Loucy (cell line): ENCODE measurements around the gene CABP2.

Experiments
- H2AFZ ChIP-seq: fragments of 200-600 bp; sonication (generic); 2 replicates; pipeline ENCODE4 v1.6.0; 2016; ENCODE audit warnings: antibody characterized with exemption, mild to moderate bottlenecking, low read length, moderate library complexity
- H3F3A ChIP-seq: fragments of 200-600 bp; 2 replicates; pipeline ENCODE4 v1.6.0; 2016; ENCODE audit warnings: antibody characterized with exemption, low read depth, mild to moderate bottlenecking
- H3K27me3 ChIP-seq: fragments of 200-600 bp; sonication (generic); 2 replicates; pipeline ENCODE4 v1.6.1; 2014; ENCODE audit warnings: low read length, mild to moderate bottlenecking; ENCODE audit not compliant: insufficient read depth, poor library complexity, severe bottlenecking
- H3K36me3 ChIP-seq: fragments of 200-600 bp; sonication (generic); 2 replicates; pipeline ENCODE4 v1.6.1; 2016; ENCODE audit warnings: low read length; ENCODE audit not compliant: insufficient read depth
- H3K4me1 ChIP-seq: fragments of 200-600 bp; sonication (generic); 2 replicates; pipeline ENCODE4 v1.5.1; 2014; ENCODE audit warnings: low read length, mild to moderate bottlenecking; ENCODE audit not compliant: insufficient read depth, poor library complexity, severe bottlenecking
- H3K4me2 ChIP-seq: fragments of 200-600 bp; sonication (generic); 2 replicates; pipeline ENCODE4 v1.6.0; 2014; ENCODE audit warnings: antibody characterized with exemption, low read length, low read depth, mild to moderate bottlenecking; ENCODE audit not compliant: poor library complexity, severe bottlenecking
- H3K4me3 ChIP-seq: fragments of 200-600 bp; sonication (generic); 2 replicates; pipeline ENCODE4 v1.5.1; 2014; ENCODE audit warnings: low read length, mild to moderate bottlenecking, mixed read lengths; ENCODE audit not compliant: poor library complexity, severe bottlenecking
- H3K79me2 ChIP-seq: fragments of 200-600 bp; sonication (generic); 2 replicates; pipeline ENCODE4 v1.6.1; 2014; ENCODE audit warnings: low read length; ENCODE audit not compliant: insufficient read depth
- H3K9ac ChIP-seq: fragments of 200-600 bp; sonication (generic); 2 replicates; pipeline ENCODE4 v1.6.0; 2014; ENCODE audit warnings: mild to moderate bottlenecking, low read depth, low read length, moderate library complexity; ENCODE audit not compliant: poor library complexity, severe bottlenecking
- H3K9me2 ChIP-seq: fragments of 200-600 bp; sonication (generic); replicated peaks from 2 replicates; pipeline ENCODE4 v1.6.1; 2016; ENCODE audit warnings: low read depth, low read length, mixed read lengths
- H3K9me3 ChIP-seq: fragments of 200-600 bp; sonication (generic); 2 replicates; pipeline ENCODE4 v1.6.1; 2014; ENCODE audit warnings: mild to moderate bottlenecking, antibody characterized with exemption, low read length, low read depth; ENCODE audit not compliant: insufficient read depth
- H4K20me1 ChIP-seq: fragments of 200-600 bp; sonication (generic); 2 replicates; pipeline ENCODE4 v1.6.0; 2014; ENCODE audit warnings: antibody characterized with exemption, low read length, mild to moderate bottlenecking; ENCODE audit not compliant: insufficient read depth, poor library complexity, severe bottlenecking
- EZH2phosphoT487 ChIP-seq: fragments of 200-600 bp; IDR thresholded peaks from 2 replicates; pipeline ENCODE4 v1.6.1; 2018; ENCODE audit warnings: antibody characterized with exemption, mild to moderate bottlenecking, moderate library complexity, borderline replicate concordance
- TF ChIP-seq, protein P1 (sequence below): fragments of 200-600 bp; sonication (generic); conservative IDR thresholded peaks from 2 replicates; pipeline ENCODE4 v1.5.1; 2014; ENCODE audit warnings: mild to moderate bottlenecking, antibody characterized with exemption, low read length

The CABP2 gene

DNA sequence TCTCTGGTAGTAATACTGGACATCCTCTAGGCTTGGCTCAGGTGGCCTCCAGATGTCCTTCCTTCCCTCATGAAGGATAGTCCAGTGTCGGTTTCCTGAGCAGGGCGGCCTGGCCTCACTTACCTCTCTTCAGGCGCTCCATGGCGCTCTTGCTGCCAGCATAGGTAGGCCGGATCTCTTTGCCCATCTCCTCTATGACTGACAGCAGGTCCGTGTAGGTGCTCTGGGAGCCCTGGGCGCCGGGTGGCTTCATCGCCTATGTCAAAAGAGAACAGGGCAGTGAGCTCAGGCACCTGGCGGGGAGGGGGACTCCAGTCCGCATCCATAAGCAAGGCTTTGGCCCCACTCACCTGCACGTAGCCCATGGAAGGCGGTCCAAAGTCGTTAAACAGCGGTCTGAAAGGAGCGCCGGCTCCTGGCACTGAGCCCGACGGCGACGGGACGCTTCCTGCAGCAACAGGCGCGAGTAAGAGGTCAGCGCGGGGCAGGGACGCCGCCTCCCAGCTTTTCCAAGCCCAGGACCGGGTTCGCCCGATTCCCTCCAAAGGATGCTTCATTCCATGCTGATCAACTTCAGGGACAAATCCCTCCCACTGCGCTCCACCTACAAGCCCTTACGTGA is 15.9 kb downstream of the CABP2 start:
- TF ChIP-seq EZH2phosphoT487, result no peak
- TF ChIP-seq, protein P1, sequence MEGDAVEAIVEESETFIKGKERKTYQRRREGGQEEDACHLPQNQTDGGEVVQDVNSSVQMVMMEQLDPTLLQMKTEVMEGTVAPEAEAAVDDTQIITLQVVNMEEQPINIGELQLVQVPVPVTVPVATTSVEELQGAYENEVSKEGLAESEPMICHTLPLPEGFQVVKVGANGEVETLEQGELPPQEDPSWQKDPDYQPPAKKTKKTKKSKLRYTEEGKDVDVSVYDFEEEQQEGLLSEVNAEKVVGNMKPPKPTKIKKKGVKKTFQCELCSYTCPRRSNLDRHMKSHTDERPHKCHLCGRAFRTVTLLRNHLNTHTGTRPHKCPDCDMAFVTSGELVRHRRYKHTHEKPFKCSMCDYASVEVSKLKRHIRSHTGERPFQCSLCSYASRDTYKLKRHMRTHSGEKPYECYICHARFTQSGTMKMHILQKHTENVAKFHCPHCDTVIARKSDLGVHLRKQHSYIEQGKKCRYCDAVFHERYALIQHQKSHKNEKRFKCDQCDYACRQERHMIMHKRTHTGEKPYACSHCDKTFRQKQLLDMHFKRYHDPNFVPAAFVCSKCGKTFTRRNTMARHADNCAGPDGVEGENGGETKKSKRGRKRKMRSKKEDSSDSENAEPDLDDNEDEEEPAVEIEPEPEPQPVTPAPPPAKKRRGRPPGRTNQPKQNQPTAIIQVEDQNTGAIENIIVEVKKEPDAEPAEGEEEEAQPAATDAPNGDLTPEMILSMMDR, result no peak
- Histone ChIP-seq H3K79me2 (peaks cover 38% of the 10 kb centered on the region), H3K9me2 (no peaks in the 10 kb centered on the region), H3K27me3 (no peaks in the 10 kb centered on the region), H3K4me2 (peak overlapping the region; percentile 98), H3K36me3 (no peaks in the 10 kb centered on the region), H3F3A (peaks cover 6% of the 10 kb centered on the region), H2AFZ (peak overlapping the region; percentile 56; the same call in 1 of the 2 replicates), H3K9me3 (no peaks in the 10 kb centered on the region), H3K9ac (peak overlapping the region; percentile 74), H4K20me1 (peaks cover 31% of the 10 kb centered on the region), H3K4me3 (peak overlapping the region; percentile 86), H3K4me1 (peaks cover 36% of the 10 kb centered on the region)

DNA sequence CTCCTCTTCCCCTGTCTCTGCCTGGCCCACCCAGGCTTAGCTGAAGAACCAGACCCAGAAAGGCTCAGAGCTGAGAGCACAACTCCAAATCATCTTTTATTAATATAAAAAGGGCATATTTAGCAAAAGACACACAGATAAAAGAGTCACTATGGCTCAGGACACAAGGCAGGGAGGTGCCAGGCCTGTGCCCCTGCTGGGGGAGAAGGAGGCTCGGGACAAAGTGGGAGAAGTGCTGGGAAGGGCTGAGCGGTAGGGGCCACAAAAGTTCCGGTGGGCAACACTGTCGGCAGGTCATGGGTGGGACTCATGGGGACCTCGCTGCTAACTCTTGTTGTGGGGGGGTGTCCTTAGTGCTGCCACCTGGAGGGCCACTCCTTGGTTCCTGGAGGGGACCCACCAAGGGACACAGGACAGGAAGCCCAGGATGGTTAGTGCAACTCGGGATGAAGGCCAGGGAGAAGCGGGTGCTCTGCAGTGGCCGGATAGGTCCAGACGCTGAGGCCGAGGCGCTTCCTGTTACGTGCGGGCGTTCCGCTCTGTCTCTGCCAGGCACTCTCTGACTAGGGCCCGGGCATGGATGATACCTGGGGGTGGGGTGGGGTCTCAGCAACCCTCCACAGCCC is 16.7 kb downstream of the CABP2 start:
- H4K20me1 ChIP-seq, result peaks cover 31% of the 10 kb centered on the region
- H3K9me2 ChIP-seq, result no peaks in the 10 kb centered on the region
- H3K4me1 ChIP-seq, result peaks cover 36% of the 10 kb centered on the region
- H3K4me3 ChIP-seq, result peak overlapping the region; percentile 86
- peaks cover 4% of the 10 kb centered on the region; the same call in 1 of the 2 replicates for H3K36me3 ChIP-seq
- no peaks in the 10 kb centered on the region for H3K9me3 ChIP-seq
- H3K27me3 ChIP-seq, result no peaks in the 10 kb centered on the region
- peaks cover 6% of the 10 kb centered on the region for H3F3A ChIP-seq
- no peak for TF ChIP-seq EZH2phosphoT487
- TF ChIP-seq, protein P1, result no peak; the same call in 1 of the 2 replicates
- H3K4me2 ChIP-seq, result peak overlapping the region; percentile 98
- no peak overlapping the region for H2AFZ ChIP-seq
- peak overlapping the region; percentile 74 for H3K9ac ChIP-seq
- H3K79me2 ChIP-seq, result peaks cover 38% of the 10 kb centered on the region

DNA sequence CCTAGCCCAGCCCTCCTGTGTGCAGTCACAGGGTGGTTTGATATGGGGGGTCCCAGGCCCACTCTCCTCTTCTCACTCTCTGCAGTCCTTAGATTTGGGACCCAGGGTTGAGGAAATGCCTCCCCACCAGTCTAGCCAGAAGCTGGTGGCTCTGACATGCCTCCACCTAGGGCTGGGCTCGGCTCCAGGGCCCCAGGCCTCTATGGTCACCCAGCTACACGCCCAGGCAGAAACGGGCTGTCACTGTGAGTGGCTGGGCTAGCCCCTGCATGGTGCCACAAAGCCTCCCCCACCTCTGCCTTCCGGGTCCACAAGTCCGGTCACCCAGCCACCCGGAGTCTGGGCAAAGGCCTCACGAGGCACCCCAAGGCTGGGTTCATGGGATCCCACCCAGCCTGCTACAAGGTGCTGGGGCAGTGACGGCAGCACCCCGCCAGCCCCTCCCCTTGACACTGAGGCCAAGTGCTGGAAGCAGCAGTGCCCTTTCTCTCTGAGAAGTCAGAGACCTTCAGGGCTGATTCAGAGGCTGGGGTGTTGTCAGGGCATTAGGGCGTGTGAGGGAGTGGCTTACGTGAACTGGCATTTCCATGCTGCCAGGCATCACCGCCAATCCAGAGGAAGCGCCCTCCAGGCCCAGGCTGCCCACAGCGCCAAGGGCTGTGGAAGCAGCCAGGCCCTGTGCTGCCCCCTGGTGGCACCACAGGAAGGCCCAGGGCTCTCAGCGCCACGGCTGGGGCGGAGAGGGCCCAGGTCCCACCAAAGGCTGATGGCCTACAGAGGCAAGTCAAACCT is 17.4 kb downstream of the CABP2 start:
- peak overlapping the region; percentile 98 for H3K4me2 ChIP-seq
- H2AFZ ChIP-seq, result no peak overlapping the region
- H3K9me2 ChIP-seq, result no peaks in the 10 kb centered on the region
- peaks cover 41% of the 10 kb centered on the region for H3K4me1 ChIP-seq
- peak overlapping the region; percentile 95 for H3K4me3 ChIP-seq
- H3K79me2 ChIP-seq, result peaks cover 38% of the 10 kb centered on the region
- TF ChIP-seq, protein P1, result peak; percentile 88
- no peak for TF ChIP-seq EZH2phosphoT487
- H3F3A ChIP-seq, result peaks cover 6% of the 10 kb centered on the region
- peaks cover 4% of the 10 kb centered on the region; the same call in 1 of the 2 replicates for H3K36me3 ChIP-seq
- peak overlapping the region; percentile 80 for H3K9ac ChIP-seq
- H3K9me3 ChIP-seq, result no peaks in the 10 kb centered on the region
- H3K27me3 ChIP-seq, result no peaks in the 10 kb centered on the region
- peaks cover 31% of the 10 kb centered on the region for H4K20me1 ChIP-seq
